ENCODE measurements around the gene UBN2.
A peak's percentile ranks its signal among the peaks of the same experiment; 100 is the strongest.

Gene UBN2

DNA sequence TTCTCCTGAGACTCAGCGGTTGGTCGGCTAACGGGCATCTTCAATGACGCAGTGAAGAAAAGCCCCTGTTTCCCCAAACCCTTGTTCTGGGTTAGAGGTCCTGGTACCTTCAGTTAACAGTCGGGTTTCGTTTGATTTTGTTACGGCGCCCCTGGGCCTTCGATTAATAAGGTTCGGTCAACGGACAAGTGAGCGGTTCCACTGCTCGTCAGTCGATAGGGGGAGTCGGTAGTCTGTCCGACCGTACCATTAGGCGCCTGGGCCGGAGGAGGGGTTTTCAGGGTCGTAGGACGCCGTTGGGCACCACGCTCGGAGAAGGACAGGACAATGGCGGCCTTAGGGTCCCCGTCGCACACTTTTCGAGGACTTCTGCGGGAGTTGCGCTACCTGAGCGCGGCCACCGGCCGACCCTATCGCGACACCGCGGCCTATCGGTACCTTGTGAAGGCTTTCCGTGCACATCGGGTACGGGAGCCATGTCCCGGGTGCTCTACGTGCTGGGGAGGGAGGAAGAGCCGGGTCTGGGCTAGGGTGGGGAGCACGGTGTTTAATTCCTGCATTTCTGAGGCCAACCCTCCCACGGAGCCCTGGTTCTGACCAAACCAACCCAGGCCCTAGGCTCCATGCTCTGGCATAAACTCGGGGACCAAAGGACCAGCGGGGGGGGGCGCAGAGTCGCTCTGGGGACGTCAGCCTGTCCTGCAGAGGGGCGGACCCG lies 110.2 kb downstream of the UBN2 start, which contains the start of gene FMC1 (continued):
- peak; percentile 63; the same call in 1 of the 2 replicates for TF ChIP-seq BCL11B (tag by site-specific recombination; IDR thresholded peaks at IDR 0.05; ENCODE audit: low read depth)
- no peak for TF ChIP-seq ZNF549 (tag by site-specific recombination; IDR thresholded peaks at IDR 0.05)
- peak; percentile 93; the same call in 1 of the 2 replicates for TF ChIP-seq ZNF501 (tag by site-specific recombination; IDR thresholded peaks at IDR 0.05)
- no peak; the same call in none of the 2 replicates for TF ChIP-seq ZNF561 (tag by site-specific recombination; IDR thresholded peaks at IDR 0.05; ENCODE audit: borderline replicate concordance)
- TF ChIP-seq ZNF544 (tag by site-specific recombination; IDR thresholded peaks at IDR 0.05) = no peak
- TF ChIP-seq ZNF701 (tag by site-specific recombination; IDR thresholded peaks at IDR 0.05) = no peak
- TF ChIP-seq, protein P1, sequence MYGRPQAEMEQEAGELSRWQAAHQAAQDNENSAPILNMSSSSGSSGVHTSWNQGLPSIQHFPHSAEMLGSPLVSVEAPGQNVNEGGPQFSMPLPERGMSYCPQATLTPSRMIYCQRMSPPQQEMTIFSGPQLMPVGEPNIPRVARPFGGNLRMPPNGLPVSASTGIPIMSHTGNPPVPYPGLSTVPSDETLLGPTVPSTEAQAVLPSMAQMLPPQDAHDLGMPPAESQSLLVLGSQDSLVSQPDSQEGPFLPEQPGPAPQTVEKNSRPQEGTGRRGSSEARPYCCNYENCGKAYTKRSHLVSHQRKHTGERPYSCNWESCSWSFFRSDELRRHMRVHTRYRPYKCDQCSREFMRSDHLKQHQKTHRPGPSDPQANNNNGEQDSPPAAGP (tag by site-specific recombination; IDR thresholded peaks at IDR 0.05) = peak; percentile 63; the same call in 1 of the 2 replicates
- TF ChIP-seq SP3 (tag by site-specific recombination; IDR thresholded peaks at IDR 0.05) = peak; percentile 35; the same call in 1 of the 2 replicates
- no peak for TF ChIP-seq ZNF473 (tag by site-specific recombination; IDR thresholded peaks at IDR 0.05)
- TF ChIP-seq ZNF585B (tag by site-specific recombination; IDR thresholded peaks at IDR 0.05) = no peak
- peak; percentile 44; the same call in 1 of the 2 replicates for TF ChIP-seq ZNF121 (tag by site-specific recombination; IDR thresholded peaks at IDR 0.05)
- no peak for TF ChIP-seq ZNF623 (tag by site-specific recombination; IDR thresholded peaks at IDR 0.05)
- no peak for TF ChIP-seq SETDB1 (IDR thresholded peaks at IDR 0.05; ENCODE audit: insufficient read length, low read length)
- peak; percentile 81 for TF ChIP-seq YY1 (tag by site-specific recombination; IDR thresholded peaks at IDR 0.05)
- TF ChIP-seq ZNF146 (tag by site-specific recombination; IDR thresholded peaks at IDR 0.05) = peak; percentile 22; the same call in 1 of the 2 replicates
- TF ChIP-seq ZNF776 (tag by site-specific recombination; IDR thresholded peaks at IDR 0.05; ENCODE audit: borderline replicate concordance) = no peak
- no peak for TF ChIP-seq ZNF266 (tag by site-specific recombination; IDR thresholded peaks at IDR 0.05; ENCODE audit: low read depth)
- TF ChIP-seq GLIS1 (tag by site-specific recombination; IDR thresholded peaks at IDR 0.05) = no peak; the same call in none of the 2 replicates
- no peak for TF ChIP-seq ZNF274 (IDR thresholded peaks at IDR 0.05; ENCODE audit: low read length)
- TF ChIP-seq ZNF274 (tag by site-specific recombination; IDR thresholded peaks at IDR 0.05; ENCODE audit: borderline replicate concordance) = no peak
- TF ChIP-seq ZNF76 (tag by site-specific recombination; IDR thresholded peaks at IDR 0.05; ENCODE audit: borderline replicate concordance, low read depth) = peak; percentile 56
- TF ChIP-seq ZNF660 (tag by site-specific recombination; IDR thresholded peaks at IDR 0.05) = peak; percentile 14; the same call in 1 of the 2 replicates
- no peak for TF ChIP-seq ZNF221 (tag by site-specific recombination; IDR thresholded peaks at IDR 0.05; ENCODE audit: borderline replicate concordance)
- 0 out of 2 replicates have a peak, but pooled peaks have one; percentile 56 for TF ChIP-seq ZNF785 (tag by site-specific recombination; IDR thresholded peaks at IDR 0.05)
- TF ChIP-seq, protein P2, sequence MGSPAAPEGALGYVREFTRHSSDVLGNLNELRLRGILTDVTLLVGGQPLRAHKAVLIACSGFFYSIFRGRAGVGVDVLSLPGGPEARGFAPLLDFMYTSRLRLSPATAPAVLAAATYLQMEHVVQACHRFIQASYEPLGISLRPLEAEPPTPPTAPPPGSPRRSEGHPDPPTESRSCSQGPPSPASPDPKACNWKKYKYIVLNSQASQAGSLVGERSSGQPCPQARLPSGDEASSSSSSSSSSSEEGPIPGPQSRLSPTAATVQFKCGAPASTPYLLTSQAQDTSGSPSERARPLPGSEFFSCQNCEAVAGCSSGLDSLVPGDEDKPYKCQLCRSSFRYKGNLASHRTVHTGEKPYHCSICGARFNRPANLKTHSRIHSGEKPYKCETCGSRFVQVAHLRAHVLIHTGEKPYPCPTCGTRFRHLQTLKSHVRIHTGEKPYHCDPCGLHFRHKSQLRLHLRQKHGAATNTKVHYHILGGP (tag by site-specific recombination; IDR thresholded peaks at IDR 0.05) = no peak
- TF ChIP-seq ZNF394 (tag by site-specific recombination; IDR thresholded peaks at IDR 0.05; ENCODE audit: borderline replicate concordance) = no peak
- TF ChIP-seq TRIM28 (IDR thresholded peaks at IDR 0.05; ENCODE audit: borderline replicate concordance, low read length) = no peak
- TF ChIP-seq ZNF155 (tag by site-specific recombination; IDR thresholded peaks at IDR 0.05) = no peak
- TF ChIP-seq SP7 (tag by site-specific recombination; IDR thresholded peaks at IDR 0.05) = peak; percentile 74
- TF ChIP-seq ZNF214 (tag by site-specific recombination; IDR thresholded peaks at IDR 0.05; ENCODE audit: borderline replicate concordance) = no peak
- no peak for TF ChIP-seq ZNF248 (tag by site-specific recombination; IDR thresholded peaks at IDR 0.05)
- TF ChIP-seq ZNF677 (tag by site-specific recombination; IDR thresholded peaks at IDR 0.05) = no peak
- no peak for TF ChIP-seq ZNF302 (tag by site-specific recombination; IDR thresholded peaks at IDR 0.05; ENCODE audit: low read depth)
- TF ChIP-seq REPIN1 (tag by site-specific recombination; IDR thresholded peaks at IDR 0.05; ENCODE audit: low read depth) = 0 out of 2 replicates have a peak, but pooled peaks have one; percentile 34
- no peak for TF ChIP-seq ZNF521 (tag by site-specific recombination; IDR thresholded peaks at IDR 0.05)
- TF ChIP-seq ZNF426 (tag by site-specific recombination; IDR thresholded peaks at IDR 0.05) = no peak
- TF ChIP-seq, protein P3, sequence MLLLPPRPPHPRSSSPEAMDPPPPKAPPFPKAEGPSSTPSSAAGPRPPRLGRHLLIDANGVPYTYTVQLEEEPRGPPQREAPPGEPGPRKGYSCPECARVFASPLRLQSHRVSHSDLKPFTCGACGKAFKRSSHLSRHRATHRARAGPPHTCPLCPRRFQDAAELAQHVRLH (tag by site-specific recombination; IDR thresholded peaks at IDR 0.05) = peak; percentile 46; the same call in 1 of the 2 replicates
- TF ChIP-seq ZNF624 (tag by site-specific recombination; IDR thresholded peaks at IDR 0.05) = no peak
- TF ChIP-seq ZNF311 (tag by site-specific recombination; IDR thresholded peaks at IDR 0.05; ENCODE audit: borderline replicate concordance) = no peak
- TF ChIP-seq ZNF354C (tag by site-specific recombination; IDR thresholded peaks at IDR 0.05; ENCODE audit: borderline replicate concordance, low read depth) = no peak
